BLaER1 (cell line): ENCODE data around the gene SUCLA2.
A peak's percentile ranks its signal among the peaks of the same experiment; 100 is the strongest.

Source experiments
- H3K27ac ChIP-seq: shearing (Covaris generic); formaldehyde crosslinking; 2 replicates; pipeline ENCODE4 v1.8.1; 2022
- H3K27me3 ChIP-seq: shearing (Covaris generic); formaldehyde crosslinking; 2 replicates; pipeline ENCODE4 v1.8.1; 2022
- H3K36me3 ChIP-seq: shearing (Covaris generic); formaldehyde crosslinking; 2 replicates; pipeline ENCODE4 v1.8.1; 2022
- H3K4me1 ChIP-seq: shearing (Covaris generic); formaldehyde crosslinking; 2 replicates; pipeline ENCODE4 v1.8.1; 2022
- H3K4me2 ChIP-seq: shearing (Covaris generic); formaldehyde crosslinking; 2 replicates; pipeline ENCODE4 v1.8.1; 2022
- H3K4me3 ChIP-seq: shearing (Covaris generic); formaldehyde crosslinking; 2 replicates; pipeline ENCODE4 v1.8.1; 2022
- H3K9ac ChIP-seq: shearing (Covaris generic); formaldehyde crosslinking; 2 replicates; pipeline ENCODE4 v1.8.1; 2022
- H3K9me3 ChIP-seq: shearing (Covaris generic); formaldehyde crosslinking; 2 replicates; pipeline ENCODE4 v1.8.1; 2022
- H4K20me1 ChIP-seq: shearing (Covaris generic); formaldehyde crosslinking; 2 replicates; pipeline ENCODE4 v1.8.1; 2022
- Cebpa-rat ChIP-seq: shearing (Covaris generic); IDR thresholded peaks from 2 replicates; pipeline ENCODE4 v1.8.1; 2022

Gene SUCLA2

GRCh38 chr13:48000559-48001113, 437 bp downstream of the SUCLA2 start:
- H4K20me1 ChIP-seq, result peaks cover 10% of the 10 kb centered on the region; the same call in 1 of the 2 replicates
- peak overlapping the region; percentile 94 for H3K4me3 ChIP-seq
- no peaks in the 10 kb centered on the region for H3K9me3 ChIP-seq
- H3K36me3 ChIP-seq, result peaks cover 19% of the 10 kb centered on the region
- peak overlapping the region; percentile 86 for H3K27ac ChIP-seq
- peak overlapping the region; percentile 85 for H3K4me2 ChIP-seq
- TF ChIP-seq Cebpa-rat, result no peak
- H3K4me1 ChIP-seq, result peaks cover 21% of the 10 kb centered on the region
- H3K9ac ChIP-seq, result peak overlapping the region; percentile 92
- H3K27me3 ChIP-seq, result no peaks in the 10 kb centered on the region

- peak overlapping the region; percentile 92; the same call in 1 of the 2 replicates for H3K9ac ChIP-seq
- peaks cover 20% of the 10 kb centered on the region for H3K36me3 ChIP-seq
- TF ChIP-seq Cebpa-rat, result no peak
- H3K27me3 ChIP-seq, result no peaks in the 10 kb centered on the region
- H3K4me2 ChIP-seq, result peak overlapping the region; percentile 85
- H3K4me3 ChIP-seq, result peak overlapping the region; percentile 94
- peaks cover 21% of the 10 kb centered on the region for H3K4me1 ChIP-seq
- H3K9me3 ChIP-seq, result no peaks in the 10 kb centered on the region
- H4K20me1 ChIP-seq, result peaks cover 10% of the 10 kb centered on the region; the same call in 1 of the 2 replicates
- no peak overlapping the region for H3K27ac ChIP-seq
Measured at GRCh38 chr13:47999973-48000372, 1.1 kb downstream of the SUCLA2 start.

GRCh38 chr13:47997384-47997783, 3.7 kb downstream of the SUCLA2 start:
- Histone ChIP-seq H3K9ac (no peak overlapping the region), H3K36me3 (peaks cover 43% of the 10 kb centered on the region), H3K4me2 (no peak overlapping the region), H3K4me1 (peaks cover 21% of the 10 kb centered on the region), H3K27ac (no peak overlapping the region), H3K27me3 (no peaks in the 10 kb centered on the region), H3K9me3 (no peaks in the 10 kb centered on the region), H3K4me3 (no peak overlapping the region), H4K20me1 (peaks cover 10% of the 10 kb centered on the region; the same call in 1 of the 2 replicates)
- TF ChIP-seq Cebpa-rat, result no peak

GRCh38 chr13:47991859-47992258, 9.2 kb downstream of the SUCLA2 start:
- H3K9me3 ChIP-seq, result no peaks in the 10 kb centered on the region
- no peak overlapping the region for H3K4me3 ChIP-seq
- no peak for TF ChIP-seq Cebpa-rat
- H3K36me3 ChIP-seq, result peaks cover 75% of the 10 kb centered on the region
- H3K27ac ChIP-seq, result no peak overlapping the region
- H3K27me3 ChIP-seq, result no peaks in the 10 kb centered on the region
- H3K4me1 ChIP-seq, result no peaks in the 10 kb centered on the region
- H3K4me2 ChIP-seq, result no peak overlapping the region
- peaks cover 6% of the 10 kb centered on the region; the same call in 1 of the 2 replicates for H4K20me1 ChIP-seq
- H3K9ac ChIP-seq, result no peak overlapping the region

GRCh38 chr13:47990920-47991466, 10.1 kb downstream of the SUCLA2 start:
- Histone ChIP-seq H3K9ac (no peak overlapping the region), H3K36me3 (peaks cover 75% of the 10 kb centered on the region), H4K20me1 (peaks cover 6% of the 10 kb centered on the region; the same call in 1 of the 2 replicates), H3K27me3 (no peaks in the 10 kb centered on the region), H3K4me1 (no peaks in the 10 kb centered on the region), H3K9me3 (peaks cover 2% of the 10 kb centered on the region; the same call in 1 of the 2 replicates), H3K27ac (no peak overlapping the region), H3K4me3 (no peak overlapping the region), H3K4me2 (no peak overlapping the region)
- TF ChIP-seq Cebpa-rat, result no peak

- Histone ChIP-seq H3K27ac (no peak overlapping the region), H3K27me3 (no peaks in the 10 kb centered on the region), H3K4me2 (no peak overlapping the region), H3K36me3 (peaks cover 78% of the 10 kb centered on the region), H3K9ac (no peak overlapping the region), H3K4me3 (no peak overlapping the region), H4K20me1 (peaks cover 6% of the 10 kb centered on the region; the same call in 1 of the 2 replicates), H3K9me3 (peaks cover 7% of the 10 kb centered on the region; the same call in 1 of the 2 replicates), H3K4me1 (no peaks in the 10 kb centered on the region)
- no peak for TF ChIP-seq Cebpa-rat
Measured at GRCh38 chr13:47990427-47990826, 10.6 kb downstream of the SUCLA2 start.

GRCh38 chr13:47983070-47983469, 18.0 kb downstream of the SUCLA2 start:
- no peak for TF ChIP-seq Cebpa-rat

GRCh38 chr13:47976325-47976724, 24.7 kb downstream of the SUCLA2 start:
- H3K4me2 ChIP-seq, result no peak overlapping the region
- peaks cover 49% of the 10 kb centered on the region for H3K9me3 ChIP-seq
- no peak overlapping the region for H3K4me3 ChIP-seq
- peaks cover 60% of the 10 kb centered on the region for H3K36me3 ChIP-seq
- TF ChIP-seq Cebpa-rat, result no peak
- H3K9ac ChIP-seq, result no peak overlapping the region
- no peaks in the 10 kb centered on the region for H4K20me1 ChIP-seq
- no peaks in the 10 kb centered on the region for H3K4me1 ChIP-seq
- no peak overlapping the region for H3K27ac ChIP-seq
- H3K27me3 ChIP-seq, result no peaks in the 10 kb centered on the region

More at GRCh38 chr13:47983070-47983469, 18.0 kb downstream of the SUCLA2 start:
- Histone ChIP-seq H3K4me2 (no peak overlapping the region), H3K9ac (no peak overlapping the region), H3K27ac (no peak overlapping the region), H3K9me3 (peaks cover 37% of the 10 kb centered on the region), H3K4me1 (no peaks in the 10 kb centered on the region), H3K36me3 (peaks cover 43% of the 10 kb centered on the region), H3K4me3 (no peak overlapping the region), H3K27me3 (no peaks in the 10 kb centered on the region), H4K20me1 (no peaks in the 10 kb centered on the region)

GRCh38 chr13:47964863-47965262, 36.2 kb downstream of the SUCLA2 start:
- Histone ChIP-seq H3K4me2 (no peak overlapping the region), H3K27me3 (no peaks in the 10 kb centered on the region), H3K4me1 (no peaks in the 10 kb centered on the region), H3K27ac (no peak overlapping the region), H3K36me3 (peaks cover 94% of the 10 kb centered on the region), H3K9ac (no peak overlapping the region), H4K20me1 (no peaks in the 10 kb centered on the region), H3K9me3 (peaks cover 59% of the 10 kb centered on the region), H3K4me3 (no peak overlapping the region)
- TF ChIP-seq Cebpa-rat, result no peak

- peaks cover 87% of the 10 kb centered on the region for H3K36me3 ChIP-seq
- peaks cover 77% of the 10 kb centered on the region for H3K9me3 ChIP-seq
- H3K9ac ChIP-seq, result no peak overlapping the region
- no peak overlapping the region for H3K4me2 ChIP-seq
- TF ChIP-seq Cebpa-rat, result no peak
- no peaks in the 10 kb centered on the region for H4K20me1 ChIP-seq
- no peaks in the 10 kb centered on the region for H3K27me3 ChIP-seq
- no peaks in the 10 kb centered on the region for H3K4me1 ChIP-seq
- H3K4me3 ChIP-seq, result no peak overlapping the region
- H3K27ac ChIP-seq, result no peak overlapping the region
Measured at GRCh38 chr13:47962237-47962636, 38.8 kb downstream of the SUCLA2 start.
